OCI-LY7 (cell line): ENCODE results near the gene LYZL6. TPM values are rescaled to one million over a fixed set of nuclear protein-coding genes. Genes with fewer than 3 reads are reported as not detected.

Experiments used
- BruUV-seq: library from RNA; stranded (reverse); fragments of 400-500 nt; replicated peaks from 2 replicates; lab custom pipeline; 2021; lab: Mats Ljungman, UMichigan
- CTCF ChIA-PET: fragments of 300-600 bp; sonication (Branson Sonifier 250); formaldehyde crosslinking; loops from one replicate; lab custom pipeline; 2022; ENCODE audit warnings: antibody characterized with exemption; ENCODE audit not compliant: unreplicated experiment; lab: Charles Lee
- POLR2A ChIA-PET: fragments of 300-600 bp; sonication (Branson Sonifier 250); formaldehyde crosslinking; loops from one replicate; lab custom pipeline; 2022; ENCODE audit warnings: antibody characterized with exemption; lab: Charles Lee
- DNase-seq: peaks from one replicate; pipeline ENCODE4 v3.0.0-alpha.2; 2015; ENCODE audit warnings: low spot score
- H2AFZ ChIP-seq: fragments of 200-600 bp; sonication (generic), shearing (Covaris generic); 2 replicates; pipeline ENCODE4 v1.6.1; 2014; ENCODE audit warnings: mild to moderate bottlenecking, antibody characterized with exemption, low read length, moderate library complexity
- H3K27ac ChIP-seq: fragments of 200-600 bp; sonication (generic); 2 replicates; pipeline ENCODE4 v1.5.1; 2014; ENCODE audit warnings: mixed run types, low read depth, mild to moderate bottlenecking, moderate library complexity, low read length, inconsistent platforms; ENCODE audit not compliant: poor library complexity, severe bottlenecking
- H3K36me3 ChIP-seq: fragments of 200-600 bp; sonication (generic); 2 replicates; pipeline ENCODE4 v1.6.1; 2014; ENCODE audit warnings: mild to moderate bottlenecking, antibody characterized with exemption, low read length, moderate library complexity, mixed read lengths; ENCODE audit not compliant: insufficient read depth
- H3K4me1 ChIP-seq: fragments of 200-600 bp; sonication (generic); 2 replicates; pipeline ENCODE4 v1.5.1; 2014; ENCODE audit warnings: mild to moderate bottlenecking, low read length; ENCODE audit not compliant: insufficient read depth, poor library complexity, severe bottlenecking
- H3K4me2 ChIP-seq: fragments of 200-600 bp; sonication (generic); 2 replicates; pipeline ENCODE4 v1.6.1; 2014; ENCODE audit warnings: mild to moderate bottlenecking, low read length
- H3K4me3 ChIP-seq: fragments of 200-600 bp; sonication (generic); 2 replicates; pipeline ENCODE4 v1.5.1; 2014; ENCODE audit warnings: mild to moderate bottlenecking, low read depth, low read length; ENCODE audit not compliant: poor library complexity, severe bottlenecking
- H3K79me2 ChIP-seq: fragments of 200-600 bp; sonication (generic); 2 replicates; pipeline ENCODE4 v1.6.1; 2016; ENCODE audit warnings: low read depth, mild to moderate bottlenecking, low read length, moderate library complexity, mixed read lengths; ENCODE audit not compliant: insufficient read depth
- H3K9me2 ChIP-seq: fragments of 200-600 bp; sonication (generic); 2 replicates; pipeline ENCODE4 v1.6.1; 2016; ENCODE audit warnings: mild to moderate bottlenecking, low read length, mixed read lengths; ENCODE audit not compliant: insufficient read depth
- H3K9me3 ChIP-seq: fragments of 200-600 bp; sonication (generic); 2 replicates; pipeline ENCODE4 v1.6.1; 2014; ENCODE audit warnings: mild to moderate bottlenecking, mixed run types, low read length, mixed read lengths
- H4K20me1 ChIP-seq: fragments of 200-600 bp; sonication (generic); 2 replicates; pipeline ENCODE4 v1.6.1; 2014; ENCODE audit warnings: mild to moderate bottlenecking, antibody characterized with exemption, low read length, moderate library complexity, mixed read lengths; ENCODE audit not compliant: insufficient read depth
- CTCF ChIP-seq: fragments of 200-600 bp; sonication (generic); conservative IDR thresholded peaks from 2 replicates; pipeline ENCODE4 v1.5.1; 2014; ENCODE audit warnings: mild to moderate bottlenecking, antibody characterized with exemption, low read length, moderate library complexity, mixed read lengths
- EZH2phosphoT487 ChIP-seq: fragments of 200-600 bp; sonication (generic); IDR thresholded peaks from 2 replicates; pipeline ENCODE4 v1.6.1; 2018; ENCODE audit warnings: low read depth, borderline replicate concordance, mild to moderate bottlenecking, mixed run types, antibody characterized with exemption, low read length, moderate library complexity, mixed read lengths
- intact Hi-C: fragments of 100-400 bp; cut with micrococcal nuclease; formaldehyde crosslinking; loops from one replicate; pipeline ENCODE4 v1.10.0; 2022; ENCODE audit not compliant: unreplicated experiment
- total RNA-seq, 2 experiments: library from RNA; depleted of rRNA in 1 of 2; stranded (reverse); fragments of >200 nt in 1 of 2; shearing (Covaris generic) in 1 of 2; gene quantifications; 2 replicates each; pipeline ENCODE4 v1.2.3, GENCODE V29; 2014 to 2022

Gene LYZL6
- total RNA-seq, 2 experiments from 2014 or later: not detected

- POLR2A ChIA-PET: no interaction called here
- TF ChIP-seq CTCF: no peak
- no peak for TF ChIP-seq EZH2phosphoT487
- Histone ChIP-seq H3K4me2 (no peak overlapping the region), H3K79me2 (no peaks in the 10 kb centered on the region), H3K4me3 (no peak overlapping the region), H4K20me1 (no peaks in the 10 kb centered on the region), H3K4me1 (no peaks in the 10 kb centered on the region), H3K9me2 (no peaks in the 10 kb centered on the region), H2AFZ (no peak overlapping the region), H3K9me3 (no peaks in the 10 kb centered on the region), H3K27ac (no peak overlapping the region), H3K36me3 (no peaks in the 10 kb centered on the region)
- no TSS peak for BruUV-seq
- CTCF ChIA-PET: no interaction called here
- no peak for DNase-seq
- intact Hi-C loops: no loop called here
Measured at GRCh38 chr17:35892091-35893035, 51.1 kb downstream of the LYZL6 start.

GRCh38 chr17:35891269-35891668, 52.2 kb downstream of the LYZL6 start:
- H3K36me3 ChIP-seq: no peaks in the 10 kb centered on the region
- no peaks in the 10 kb centered on the region for H3K9me2 ChIP-seq
- POLR2A ChIA-PET: no interaction called here
- H2AFZ ChIP-seq: no peak overlapping the region
- H4K20me1 ChIP-seq: no peaks in the 10 kb centered on the region
- no peaks in the 10 kb centered on the region for H3K9me3 ChIP-seq
- no peak overlapping the region for H3K4me2 ChIP-seq
- TF ChIP-seq EZH2phosphoT487: no peak
- TF ChIP-seq CTCF: no peak
- no TSS peak for BruUV-seq
- no peaks in the 10 kb centered on the region for H3K79me2 ChIP-seq
- intact Hi-C loops: no loop called here
- H3K4me3 ChIP-seq: no peak overlapping the region
- H3K27ac ChIP-seq: no peak overlapping the region
- no peak for DNase-seq
- CTCF ChIA-PET: no interaction called here
- no peaks in the 10 kb centered on the region for H3K4me1 ChIP-seq

GRCh38 chr17:35890774-35891155, 52.7 kb downstream of the LYZL6 start:
- intact Hi-C loops: no loop called here
- H3K9me3 ChIP-seq: no peaks in the 10 kb centered on the region
- BruUV-seq: no TSS peak
- H3K4me1 ChIP-seq: no peaks in the 10 kb centered on the region
- no peak for TF ChIP-seq CTCF
- no peak for TF ChIP-seq EZH2phosphoT487
- no peak overlapping the region for H3K4me3 ChIP-seq
- H4K20me1 ChIP-seq: no peaks in the 10 kb centered on the region
- H3K4me2 ChIP-seq: no peak overlapping the region
- ChIA-PET POLR2A (no interaction called here), CTCF (no interaction called here)
- no peaks in the 10 kb centered on the region for H3K36me3 ChIP-seq
- H2AFZ ChIP-seq: no peak overlapping the region
- no peaks in the 10 kb centered on the region for H3K9me2 ChIP-seq
- no peak for DNase-seq
- no peak overlapping the region for H3K27ac ChIP-seq
- H3K79me2 ChIP-seq: no peaks in the 10 kb centered on the region
